ENCODE data around the gene LRP5.
A peak's percentile ranks its signal among the peaks of the same experiment; 100 is the strongest.

The LRP5 gene

GRCh38 chr11:68379206-68379605, 66.8 kb downstream of the LRP5 start:
- DNase-seq (ENCODE audit: low read depth) = peak; percentile 78
- H3K4me3 ChIP-seq (ENCODE audit: low read depth, low read length) = no peak overlapping the region
- no peak for TF ChIP-seq CTCF (conservative IDR thresholded peaks at IDR 0.05; ENCODE audit: low read depth, low read length)

- no peak for TF ChIP-seq CTCF (conservative IDR thresholded peaks at IDR 0.05; ENCODE audit: low read depth, low read length)
- no peak overlapping the region for H3K4me3 ChIP-seq (ENCODE audit: low read depth, low read length)
- peak; percentile 22 for DNase-seq (ENCODE audit: low read depth)
These were observed 68.6 kb downstream of the LRP5 start for GRCh38 chr11:68380786-68381622.

- H3K4me3 ChIP-seq (ENCODE audit: low read depth, low read length) = no peak overlapping the region
- no peak for DNase-seq (ENCODE audit: low read depth)
- TF ChIP-seq CTCF (conservative IDR thresholded peaks at IDR 0.05; ENCODE audit: low read depth, low read length) = no peak
These were observed 69.3 kb downstream of the LRP5 start for GRCh38 chr11:68381716-68382115.

DNA sequence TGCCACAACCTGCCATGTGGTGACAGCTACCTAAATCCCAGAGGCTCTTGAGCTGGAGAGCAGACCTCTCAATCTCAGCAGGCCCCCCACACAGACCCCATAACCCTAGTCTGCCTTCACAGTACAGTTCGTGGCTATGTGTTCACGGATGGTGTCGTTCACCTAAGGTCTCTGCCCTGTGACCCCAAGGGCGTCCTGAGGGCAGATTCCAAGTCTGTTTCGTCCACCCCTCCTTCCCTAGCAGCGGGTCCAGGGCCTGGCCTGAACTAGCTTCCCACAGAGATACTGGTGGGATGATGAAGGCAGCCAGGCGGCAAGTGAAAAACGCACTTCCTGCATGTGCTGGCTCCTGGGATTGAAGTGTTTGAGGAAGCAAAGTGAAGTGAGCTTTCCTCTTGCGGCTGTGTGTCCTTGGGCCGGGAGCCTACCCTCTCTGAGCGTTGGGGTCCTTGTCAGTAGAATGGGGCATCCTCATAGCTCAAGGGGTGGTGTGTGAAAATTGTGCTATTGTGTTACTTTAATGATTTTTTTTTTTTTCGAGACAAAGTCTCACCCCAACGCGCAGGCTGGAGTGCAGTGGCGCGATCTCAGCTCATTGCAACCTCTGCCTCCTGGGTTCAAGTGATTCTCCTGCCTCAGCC, 70.1 kb downstream of the LRP5 start:
- DNase-seq (ENCODE audit: low read depth) = no peak
- TF ChIP-seq CTCF (conservative IDR thresholded peaks at IDR 0.05; ENCODE audit: low read depth, low read length) = no peak
- no peak overlapping the region for H3K4me3 ChIP-seq (ENCODE audit: low read depth, low read length)

GRCh38 chr11:68383976-68384501, 71.6 kb downstream of the LRP5 start:
- peak; percentile 97 for TF ChIP-seq CTCF (conservative IDR thresholded peaks at IDR 0.05; ENCODE audit: low read depth, low read length)
- peak; percentile 57 for DNase-seq (ENCODE audit: low read depth)
- H3K4me3 ChIP-seq (ENCODE audit: low read depth, low read length) = no peak overlapping the region

- no peak for DNase-seq (ENCODE audit: low read depth)
- no peak for TF ChIP-seq CTCF (conservative IDR thresholded peaks at IDR 0.05; ENCODE audit: low read depth, low read length)
- no peak overlapping the region for H3K4me3 ChIP-seq (ENCODE audit: low read depth, low read length)
These were observed 72.2 kb downstream of the LRP5 start for GRCh38 chr11:68384530-68385081.

Data from choroid plexus epithelial cell (primary cell).